Neural cell (in vitro differentiated cells): ENCODE measurements around the gene LPP. TPM values are rescaled to one million over a fixed set of nuclear protein-coding genes. Genes with fewer than 3 reads are reported as not detected.

Source experiments
- H2AFZ ChIP-seq: fragments of 200-600, 300-800 bp; sonication (generic), shearing (Covaris generic); 2 replicates; pipeline ENCODE4 v1.6.0; 2014; ENCODE audit warnings: low read depth, mild to moderate bottlenecking, antibody characterized with exemption, low read length, moderate library complexity
- H3F3A ChIP-seq: fragments of 200-600 bp; shearing (Covaris generic); 2 replicates; pipeline ENCODE4 v1.6.1; 2016; ENCODE audit warnings: mild to moderate bottlenecking, moderate library complexity, mixed read lengths, antibody characterized with exemption, low read length; ENCODE audit not compliant: insufficient read depth, poor library complexity, severe bottlenecking
- H3K27ac ChIP-seq: fragments of 200-600, 300-800 bp; sonication (generic), shearing (Covaris generic); 2 replicates; pipeline ENCODE4 v1.5.1; 2014; ENCODE audit warnings: mild to moderate bottlenecking, low read length, moderate library complexity
- H3K27me3 ChIP-seq: fragments of 300-800, 200-600 bp; sonication (generic), shearing (Covaris generic); 2 replicates; pipeline ENCODE4 v1.6.0; 2014; ENCODE audit warnings: mild to moderate bottlenecking, low read depth, low read length, moderate library complexity; ENCODE audit not compliant: insufficient read depth
- H3K36me3 ChIP-seq: fragments of 300-800, 200-600 bp; sonication (generic), shearing (Covaris generic); 2 replicates; pipeline ENCODE4 v1.5.1; 2014; ENCODE audit warnings: mild to moderate bottlenecking, antibody characterized with exemption, low read length, moderate library complexity; ENCODE audit not compliant: insufficient read depth
- H3K4me2 ChIP-seq: fragments of 300-800, 200-600 bp; sonication (generic), shearing (Covaris generic); 2 replicates; pipeline ENCODE4 v1.6.0; 2014; ENCODE audit warnings: mild to moderate bottlenecking, low read length
- H3K4me3 ChIP-seq: fragments of 300-800, 200-600 bp; sonication (generic), shearing (Covaris generic); 2 replicates; pipeline ENCODE4 v1.5.1; 2014; ENCODE audit warnings: mild to moderate bottlenecking, low read length, moderate library complexity
- H3K79me2 ChIP-seq: fragments of 200-600 bp; shearing (Covaris generic); replicated peaks from 2 replicates; pipeline ENCODE4 v1.6.0; 2014; ENCODE audit warnings: mild to moderate bottlenecking, low read length, moderate library complexity; ENCODE audit not compliant: insufficient read depth
- H3K9ac ChIP-seq: fragments of 300-800, 200-600 bp; sonication (generic), shearing (Covaris generic); 2 replicates; pipeline ENCODE4 v1.6.1; 2016; ENCODE audit warnings: mild to moderate bottlenecking, low read length, mixed read lengths
- H3K9me2 ChIP-seq: fragments of 200-600 bp; shearing (Covaris generic); 2 replicates; pipeline ENCODE4 v1.6.1; 2016; ENCODE audit warnings: mild to moderate bottlenecking, low read length, mixed read lengths; ENCODE audit not compliant: insufficient read depth
- H3K9me3 ChIP-seq: fragments of 200-600, 300-800 bp; sonication (generic), shearing (Covaris generic); 2 replicates; pipeline ENCODE4 v1.6.1; 2016; ENCODE audit warnings: mild to moderate bottlenecking, mixed run types, low read length, moderate library complexity, mixed read lengths
- H4K20me1 ChIP-seq: fragments of 200-600 bp; shearing (Covaris generic); 2 replicates; pipeline ENCODE4 v1.6.1; 2016; ENCODE audit warnings: mild to moderate bottlenecking, mixed run types; ENCODE audit not compliant: insufficient read depth
- CTCF ChIP-seq: fragments of 450-650 bp; IDR thresholded peaks from 2 replicates; pipeline ENCODE4 v1.5.1; 2014; ENCODE audit warnings: antibody characterized with exemption, mild to moderate bottlenecking, moderate library complexity; ENCODE audit not compliant: poor library complexity, severe bottlenecking
- EP300 ChIP-seq: fragments of 450-650 bp; conservative IDR thresholded peaks from 2 replicates; pipeline ENCODE4 v1.6.1; 2014; ENCODE audit warnings: antibody characterized with exemption, mild to moderate bottlenecking, moderate library complexity; ENCODE audit not compliant: poor library complexity, severe bottlenecking
- EZH2 ChIP-seq: fragments of 200-600, 300-800 bp; shearing (Covaris generic), sonication (generic); IDR thresholded peaks from 2 replicates; pipeline ENCODE4 v1.6.1; 2014; ENCODE audit warnings: antibody characterized with exemption, low read length, borderline replicate concordance, mild to moderate bottlenecking; ENCODE audit not compliant: insufficient read depth, poor library complexity, severe bottlenecking
- MXI1 ChIP-seq: fragments of 450-650 bp; conservative IDR thresholded peaks from 2 replicates; pipeline ENCODE4 v1.6.1; 2014; ENCODE audit warnings: antibody characterized with exemption, mild to moderate bottlenecking; ENCODE audit not compliant: poor library complexity, severe bottlenecking
- POLR2AphosphoS5 ChIP-seq: IDR thresholded peaks from 2 replicates; pipeline ENCODE4 v1.6.1; 2012
- RAD21 ChIP-seq: fragments of 450-650 bp; conservative IDR thresholded peaks from 2 replicates; pipeline ENCODE4 v1.6.1; 2014; ENCODE audit warnings: antibody characterized with exemption, mild to moderate bottlenecking, moderate library complexity
- REST ChIP-seq: IDR thresholded peaks from 2 replicates; pipeline ENCODE4 v1.6.1; 2012; ENCODE audit warnings: borderline replicate concordance
- SMC3 ChIP-seq: fragments of 450-650 bp; conservative IDR thresholded peaks from 2 replicates; pipeline ENCODE4 v1.6.1; 2014; ENCODE audit warnings: antibody characterized with exemption, mild to moderate bottlenecking, moderate library complexity; ENCODE audit not compliant: poor library complexity
- TAF1 ChIP-seq: IDR thresholded peaks from 2 replicates; pipeline ENCODE4 v1.6.1; 2012; ENCODE audit warnings: low read depth
- polyA plus RNA-seq: library from polyadenylated mRNA; depleted of rRNA; stranded (reverse); fragments of >200 nt; gene quantifications from 2 replicates; pipeline ENCODE4 v1.2.3, GENCODE V29; 2014

The LPP gene
- polyA plus RNA-seq, 1 donor from 2014 or later = 3.0 TPM

- no peak overlapping the region for H3K27ac ChIP-seq
- no peaks in the 10 kb centered on the region for H3K9me2 ChIP-seq
- no peak overlapping the region for H3K4me3 ChIP-seq
- H4K20me1 ChIP-seq = no peaks in the 10 kb centered on the region
- H3K9me3 ChIP-seq = no peaks in the 10 kb centered on the region
- no peaks in the 10 kb centered on the region for H3K27me3 ChIP-seq
- H3K9ac ChIP-seq = no peak overlapping the region
- H3K36me3 ChIP-seq = no peaks in the 10 kb centered on the region
- peaks cover 3% of the 10 kb centered on the region for H3F3A ChIP-seq
- TF ChIP-seq EZH2 (no peak), EP300 (no peak), MXI1 (no peak), RAD21 (no peak), SMC3 (no peak), TAF1 (no peak), CTCF (no peak), REST (no peak), POLR2AphosphoS5 (no peak)
- H3K4me2 ChIP-seq = no peak overlapping the region
- H3K79me2 ChIP-seq = no peaks in the 10 kb centered on the region
- no peak overlapping the region for H2AFZ ChIP-seq
Observed at GRCh38 chr3:188453431-188454384, 299.8 kb downstream of the LPP start.

GRCh38 chr3:188455748-188456147 lies 301.8 kb downstream of the LPP start:
- H3K27me3 ChIP-seq = no peaks in the 10 kb centered on the region
- H3K9me2 ChIP-seq = no peaks in the 10 kb centered on the region
- H3K9ac ChIP-seq = no peak overlapping the region
- no peaks in the 10 kb centered on the region for H3K79me2 ChIP-seq
- TF ChIP-seq REST (no peak), MXI1 (no peak), POLR2AphosphoS5 (no peak), CTCF (no peak), EP300 (no peak), TAF1 (no peak), SMC3 (no peak), EZH2 (no peak), RAD21 (no peak)
- no peaks in the 10 kb centered on the region for H4K20me1 ChIP-seq
- peaks cover 3% of the 10 kb centered on the region for H3F3A ChIP-seq
- peak overlapping the region; percentile 36 for H3K27ac ChIP-seq
- no peak overlapping the region for H3K4me2 ChIP-seq
- no peak overlapping the region for H3K4me3 ChIP-seq
- H3K36me3 ChIP-seq = no peaks in the 10 kb centered on the region
- no peak overlapping the region for H2AFZ ChIP-seq
- no peaks in the 10 kb centered on the region for H3K9me3 ChIP-seq
